Activated T-cell treated with anti-CD3 and anti-CD28 coated beads for 48 hours (primary cell): ENCODE measurements around the gene ARMC5.
"Not testable (repeated sequence)": the region's sequence is repeated elsewhere in the genome, so short reads cannot be mapped to it uniquely, and the experiment has no call there.

ENCODE experiments used
- DNase-seq: peaks from one replicate; pipeline ENCODE4 v3.0.0-alpha.2; 2020; ENCODE audit warnings: low read depth

The ARMC5 gene

GRCh38 chr16:31458844-31459686 lies at the start of gene ARMC5:
Gene ARMC5 (plus strand): TSS chr16:31459501. CDS start chr16:31459525, 24 bp downstream.
- peak; percentile 94 for DNase-seq

GRCh38 chr16:31410082-31410481 lies 49.2 kb upstream of the ARMC5 start:
- no peak for DNase-seq

DNA sequence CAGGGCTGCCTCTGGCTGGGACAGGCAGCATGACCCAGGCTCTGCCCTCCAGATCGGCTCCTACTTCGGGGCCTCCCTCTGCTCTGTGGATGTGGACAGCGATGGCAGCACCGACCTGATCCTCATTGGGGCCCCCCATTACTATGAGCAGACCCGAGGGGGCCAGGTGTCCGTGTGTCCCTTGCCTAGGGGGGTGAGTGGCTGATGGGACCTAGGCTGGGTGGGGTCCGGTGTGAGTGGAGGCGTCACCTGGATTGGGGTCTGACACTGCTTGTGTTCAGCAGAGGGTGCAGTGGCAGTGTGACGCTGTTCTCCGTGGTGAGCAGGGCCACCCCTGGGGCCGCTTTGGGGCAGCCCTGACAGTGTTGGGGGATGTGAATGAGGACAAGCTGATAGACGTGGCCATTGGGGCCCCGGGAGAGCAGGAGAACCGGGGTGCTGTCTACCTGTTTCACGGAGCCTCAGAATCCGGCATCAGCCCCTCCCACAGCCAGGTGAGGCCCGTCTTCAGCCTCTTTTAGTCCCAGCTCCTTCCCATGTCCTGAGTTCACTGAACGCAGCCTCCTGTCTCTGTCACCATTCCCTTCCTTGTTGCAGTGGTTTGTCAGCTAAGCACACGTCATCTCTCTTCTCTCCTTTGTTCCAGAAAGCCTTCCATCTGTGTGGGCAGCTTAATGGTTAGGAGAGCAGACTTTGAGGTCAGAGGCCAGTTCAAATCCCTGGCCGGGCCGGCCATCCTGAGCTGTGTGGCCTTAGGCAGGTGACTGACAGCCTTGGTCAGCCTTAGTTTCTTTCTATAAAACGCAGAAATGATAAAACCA lies 48.1 kb upstream of the ARMC5 start:
- no peak for DNase-seq

DNA sequence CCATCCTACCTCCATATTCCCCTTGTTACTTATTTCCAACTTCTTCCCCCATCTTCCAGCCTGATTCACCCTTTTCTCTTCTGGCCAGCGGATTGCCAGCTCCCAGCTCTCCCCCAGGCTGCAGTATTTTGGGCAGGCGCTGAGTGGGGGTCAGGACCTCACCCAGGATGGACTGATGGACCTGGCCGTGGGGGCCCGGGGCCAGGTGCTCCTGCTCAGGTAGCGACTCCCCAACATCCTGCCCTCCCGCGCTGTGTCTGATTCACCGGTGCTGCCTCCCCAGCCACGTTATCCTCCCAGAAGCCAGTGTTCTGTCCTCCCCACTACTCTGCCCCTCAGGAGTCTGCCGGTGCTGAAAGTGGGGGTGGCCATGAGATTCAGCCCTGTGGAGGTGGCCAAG lies 46.6 kb upstream of the ARMC5 start:
- no peak for DNase-seq

DNA sequence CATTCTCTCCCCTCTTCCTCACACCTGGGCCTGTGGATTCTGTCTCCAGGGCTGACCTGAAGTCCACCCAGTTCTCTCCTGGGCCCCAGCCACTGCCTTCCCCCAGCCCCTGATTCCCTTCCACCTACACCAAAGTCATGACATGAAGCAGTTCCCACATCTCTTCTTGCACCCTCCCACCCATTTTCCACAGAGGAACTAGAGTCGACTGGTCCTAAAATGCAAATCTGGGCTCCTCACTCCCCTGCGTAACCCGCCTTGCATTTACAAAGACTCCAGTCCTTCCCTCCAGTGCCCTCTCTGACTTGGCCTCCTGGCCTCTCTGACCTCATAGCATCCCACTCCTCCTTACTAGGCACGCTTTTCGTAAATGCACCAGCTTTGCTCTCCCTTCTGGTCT lies 45.9 kb upstream of the ARMC5 start:
- no peak for DNase-seq

DNA sequence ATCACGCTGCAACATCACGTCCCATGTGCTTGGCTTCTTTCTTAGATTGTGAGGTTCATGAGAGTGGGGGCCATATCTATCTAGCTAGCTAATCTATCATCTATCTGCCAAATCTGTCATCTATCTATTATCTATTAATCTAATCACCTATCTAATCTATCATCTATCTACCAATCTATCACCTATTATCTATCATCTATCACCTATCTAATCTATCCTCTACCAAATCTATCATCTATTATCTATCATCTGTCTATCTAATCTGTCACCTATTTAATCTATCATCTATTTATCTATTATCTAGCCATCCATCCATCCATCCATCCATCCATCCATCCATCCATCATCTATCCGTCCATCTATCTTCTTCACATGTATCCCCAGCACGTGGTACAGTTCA lies 45.4 kb upstream of the ARMC5 start:
- DNase-seq: no peak

DNA sequence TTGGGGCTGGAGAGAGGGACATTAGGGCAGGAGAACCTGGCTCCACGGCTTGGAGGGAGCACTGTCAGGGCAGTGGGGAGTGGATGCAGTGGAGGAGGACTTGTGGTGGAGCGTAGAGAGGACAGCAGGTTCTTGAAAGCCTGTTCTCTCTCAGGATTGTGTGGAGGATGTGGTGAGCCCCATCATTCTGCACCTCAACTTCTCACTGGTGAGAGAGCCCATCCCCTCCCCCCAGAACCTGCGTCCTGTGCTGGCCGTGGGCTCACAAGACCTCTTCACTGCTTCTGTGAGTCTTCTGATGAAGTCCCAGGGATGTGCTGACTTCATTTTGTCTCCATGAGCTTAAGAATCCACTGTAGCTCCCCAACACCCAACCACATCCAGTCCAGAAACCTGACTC lies 44.6 kb upstream of the ARMC5 start:
- no peak for DNase-seq

- DNase-seq: no peak
Measured at GRCh38 chr16:31416371-31416770, 42.9 kb upstream of the ARMC5 start.

DNA sequence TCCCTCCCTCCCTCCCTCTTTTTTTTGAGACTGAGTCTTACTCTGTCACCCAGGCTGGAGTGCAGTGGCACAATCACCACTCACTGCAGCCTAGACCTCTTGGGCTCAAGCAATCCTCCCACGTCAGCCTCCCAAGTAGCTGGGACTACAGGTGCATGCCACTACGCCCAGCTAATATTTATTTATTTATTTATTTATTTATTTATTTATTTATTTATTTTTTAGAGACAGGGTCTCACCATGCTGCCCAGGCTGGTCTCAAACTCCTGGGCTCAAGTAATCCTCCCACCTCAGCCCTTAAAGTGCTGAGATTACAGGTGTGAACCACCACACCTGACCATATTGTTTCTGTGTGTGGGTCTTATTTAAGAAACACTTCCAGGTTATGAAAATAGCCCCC lies 42.3 kb upstream of the ARMC5 start:
- not testable (repeated sequence) for DNase-seq

GRCh38 chr16:31417916-31418315 lies 41.4 kb upstream of the ARMC5 start:
- no peak for DNase-seq

DNA sequence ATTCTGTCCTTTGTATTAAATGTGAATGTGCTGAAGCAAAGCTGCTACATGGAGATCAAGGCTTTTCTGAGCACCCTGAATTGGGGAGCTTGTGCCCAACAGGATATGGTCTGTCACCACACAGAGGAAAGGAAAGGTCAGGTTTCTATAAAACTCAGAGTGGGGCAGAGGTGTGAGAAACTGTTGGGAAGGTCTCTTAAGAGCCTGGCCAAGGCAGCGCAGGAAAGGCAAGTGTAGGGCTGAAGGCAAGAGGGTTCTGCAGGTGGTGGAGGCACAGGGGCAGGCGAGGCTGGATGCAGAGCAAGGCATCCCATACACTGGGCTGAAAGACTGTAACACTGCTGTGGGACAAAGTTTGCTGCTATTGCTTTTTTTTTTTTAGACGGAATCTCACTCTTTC lies 39.3 kb upstream of the ARMC5 start:
- no peak for DNase-seq

GRCh38 chr16:31421587-31421986 lies 37.7 kb upstream of the ARMC5 start:
- peak; percentile 56 for DNase-seq

DNA sequence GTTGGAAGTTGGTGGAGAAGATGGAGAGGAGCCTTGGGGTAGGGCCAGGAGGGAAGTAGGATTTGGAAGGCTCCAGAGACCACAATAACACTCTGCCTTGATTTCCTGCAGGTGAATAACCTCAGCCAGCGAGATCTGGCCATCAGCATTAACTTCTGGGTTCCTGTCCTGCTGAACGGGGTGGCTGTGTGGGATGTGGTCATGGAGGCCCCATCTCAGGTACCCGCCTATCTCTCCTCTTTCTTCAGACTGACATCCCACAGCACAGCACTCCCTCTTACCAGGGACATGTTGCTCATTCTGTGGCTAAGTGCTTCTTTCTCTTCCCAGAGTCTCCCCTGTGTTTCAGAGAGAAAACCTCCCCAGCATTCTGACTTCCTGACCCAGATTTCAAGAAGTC lies 36.1 kb upstream of the ARMC5 start:
- DNase-seq: no peak

- no peak for DNase-seq
Measured at GRCh38 chr16:31423801-31424200, 35.5 kb upstream of the ARMC5 start.

- peak; percentile 68 for DNase-seq
Measured at GRCh38 chr16:31427441-31428278, 31.6 kb upstream of the ARMC5 start.

DNA sequence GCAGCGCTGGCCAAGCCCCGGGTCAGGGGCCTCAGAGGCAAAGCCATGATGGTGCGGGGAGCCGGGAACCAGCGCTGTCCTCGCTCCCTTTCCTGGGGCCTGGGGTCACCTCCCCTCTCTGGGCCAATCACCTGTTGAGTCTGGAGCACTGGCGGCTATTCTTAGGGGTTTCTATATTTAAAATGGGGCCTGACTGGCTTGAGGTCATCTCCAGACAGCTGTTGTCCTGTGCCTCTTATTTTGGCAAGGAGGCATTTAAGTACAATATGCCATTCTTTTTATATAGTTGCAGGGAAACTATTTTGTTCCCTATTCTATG lies 31.1 kb upstream of the ARMC5 start, which contains the start of gene COX6A2:
TSS of gene COX6A2 (minus strand) at position 82 of the 319 bp plus-strand sequence. CDS start at position 47, 35 bp downstream.
- DNase-seq: no peak

GRCh38 chr16:31428638-31429247 lies 30.6 kb upstream of the ARMC5 start:
- no peak for DNase-seq

GRCh38 chr16:31429314-31429713 lies 30.0 kb upstream of the ARMC5 start:
- no peak for DNase-seq

GRCh38 chr16:31429796-31430195 lies 29.5 kb upstream of the ARMC5 start:
- DNase-seq: no peak

DNA sequence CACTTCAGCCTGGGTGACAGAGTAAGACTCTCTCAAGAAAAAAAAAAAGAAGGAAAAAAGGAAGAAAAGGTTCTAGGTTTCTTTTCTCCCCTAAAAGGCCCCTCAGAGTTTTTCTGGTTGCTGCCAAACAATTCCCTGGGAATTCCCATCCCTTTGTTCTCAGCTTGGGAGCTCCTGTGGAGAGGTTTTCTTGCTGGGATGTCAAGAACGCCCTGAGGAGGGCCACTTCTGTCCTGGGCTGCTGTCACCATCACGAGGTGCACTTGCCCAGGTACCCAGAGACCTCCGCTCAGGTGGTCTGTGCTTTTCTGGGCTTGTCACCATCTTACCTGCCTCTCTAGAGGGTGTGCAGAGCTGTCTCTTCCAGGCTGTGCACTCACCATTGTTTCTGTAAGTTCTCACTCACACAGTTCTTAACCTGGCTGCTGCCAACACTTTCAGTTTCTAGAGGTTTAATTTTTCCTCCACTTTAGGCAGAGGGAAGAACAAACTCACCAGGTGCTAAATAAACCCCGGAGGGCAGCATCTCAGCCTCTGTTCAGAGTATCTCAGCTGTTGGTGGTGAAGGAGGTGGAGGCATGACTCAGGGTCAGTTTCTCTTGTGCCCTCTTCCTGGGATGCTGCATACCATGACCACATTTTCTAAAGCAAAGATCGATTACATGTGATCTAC lies 28.8 kb upstream of the ARMC5 start:
- DNase-seq: no peak
